ENCODE results near the gene LRRC57.

The LRRC57 gene

DNA sequence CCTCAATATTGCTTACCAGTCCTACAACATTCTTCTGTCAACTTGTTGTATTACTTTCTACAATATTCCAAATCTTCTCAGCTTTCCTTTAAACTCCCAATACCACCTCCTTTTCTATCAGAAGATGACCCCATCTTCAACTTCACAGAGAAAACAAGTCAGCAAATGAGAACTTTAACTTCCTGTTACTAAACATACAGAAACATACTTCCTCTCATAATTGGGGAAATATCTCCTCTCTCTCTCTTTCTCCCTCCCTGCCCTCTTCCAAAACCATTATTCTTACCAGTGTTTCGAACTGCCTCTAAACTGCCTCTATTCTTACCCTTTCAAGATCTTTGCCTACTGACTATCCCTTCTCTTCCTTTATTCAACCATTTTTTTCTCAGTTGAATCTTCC lies 54.9 kb downstream of the LRRC57 start:
- DNase-seq (ENCODE audit: low read depth in 4 of 4, low spot score in 1 of 4), result no peak

DNA sequence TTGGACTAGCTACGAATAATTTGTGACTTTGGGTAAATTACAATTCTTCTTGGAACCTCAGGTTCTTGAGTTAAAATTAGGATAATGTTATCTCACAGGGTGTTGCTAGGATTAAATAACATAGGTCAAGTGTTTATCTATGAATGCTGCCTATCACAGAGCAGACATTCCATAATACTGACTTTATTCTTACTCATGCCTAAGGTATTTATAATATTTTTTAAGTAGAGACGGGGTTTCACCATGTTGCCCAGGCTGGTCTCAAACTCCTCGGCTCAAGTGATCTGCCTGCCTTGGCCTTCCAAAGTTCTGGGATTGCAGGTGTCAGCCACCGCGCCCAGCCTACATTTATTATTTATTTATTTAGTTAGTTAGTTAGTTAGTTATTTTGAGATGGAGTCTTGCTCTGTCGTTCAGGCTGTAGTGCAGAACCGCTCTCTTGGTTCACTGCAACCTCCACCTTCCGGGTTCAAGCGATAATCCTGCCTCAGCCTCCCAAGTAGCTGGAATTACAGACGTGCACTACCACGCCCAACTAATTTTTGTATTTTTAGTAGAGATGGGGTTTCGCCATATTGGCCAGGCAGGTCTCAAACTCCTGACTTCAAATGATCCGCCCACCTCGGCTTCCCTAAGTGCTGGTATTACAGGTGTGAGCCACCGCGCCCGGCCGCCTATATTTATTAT lies 56.9 kb downstream of the LRRC57 start:
- DNase-seq (ENCODE audit: low read depth in 4 of 4, low spot score in 1 of 4), result no peak

DNA sequence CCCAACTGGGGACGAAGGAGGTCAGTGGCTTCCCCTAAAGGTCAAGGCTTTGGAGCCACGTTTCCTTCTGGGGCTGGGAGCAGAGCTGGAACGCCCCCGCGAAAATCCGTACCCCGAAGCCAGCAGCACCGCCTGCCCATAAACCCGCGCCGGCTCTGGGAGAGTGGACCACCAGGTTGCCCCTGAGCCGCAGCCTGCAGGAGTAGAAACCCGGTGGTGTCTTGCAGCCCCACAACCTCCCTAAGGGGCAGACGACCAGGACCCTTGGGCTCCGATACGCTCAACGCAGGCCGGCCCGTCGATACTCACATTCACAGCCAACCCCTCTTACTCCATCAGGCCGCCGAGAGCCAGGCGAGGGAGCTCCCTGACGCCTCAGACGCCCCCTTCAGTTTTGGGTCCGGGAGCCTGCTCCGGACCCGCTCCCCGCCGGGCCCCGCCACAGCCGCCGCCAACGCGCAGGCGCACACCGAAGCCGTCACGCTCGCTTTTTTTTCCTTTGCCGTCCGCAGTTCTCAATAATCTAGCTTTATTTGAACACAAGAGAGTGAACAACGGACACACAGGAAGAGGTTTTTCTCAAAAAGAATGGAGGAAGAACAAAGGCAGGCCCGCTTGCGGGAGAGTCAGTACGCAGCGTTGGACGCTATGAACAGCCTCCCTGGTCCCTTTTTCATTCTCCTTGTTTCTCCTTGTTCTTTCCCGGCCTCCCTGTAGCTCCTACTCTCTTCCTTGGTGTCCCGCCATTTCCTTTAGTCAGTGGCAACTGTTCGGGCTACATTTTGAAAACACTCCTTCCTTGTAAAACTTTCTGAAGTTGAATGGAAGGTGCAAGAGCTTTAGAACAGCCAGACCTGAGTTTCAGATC lies 57.7 kb downstream of the LRRC57 start, which contains the start of gene ZNF106:
Gene ZNF106 (minus strand): TSS at position 471 of the 868 bp plus-strand sequence. CDS start 18,852 bp downstream, outside the sequence.
- DNase-seq (ENCODE audit: low read depth in 4 of 4, low spot score in 1 of 4), result peak; percentile 59 to 74 (median 68)

DNA sequence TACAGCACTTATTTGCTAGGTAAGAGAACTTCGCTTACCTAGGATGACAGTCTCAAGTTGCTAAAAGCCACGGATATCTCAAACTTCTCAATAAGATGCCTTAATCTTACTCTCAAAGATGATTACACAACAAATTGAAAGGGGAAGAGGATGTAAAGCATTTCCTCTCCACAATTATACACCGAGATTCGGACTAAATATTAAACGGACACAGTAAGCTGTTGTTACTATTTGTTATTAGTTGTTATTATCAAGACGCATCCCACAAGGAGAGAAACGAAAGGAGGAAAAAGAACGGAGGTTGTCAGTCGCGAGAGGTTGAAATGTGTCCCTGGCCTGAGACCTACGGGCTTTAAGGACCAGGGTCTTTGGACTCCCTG lies 58.3 kb downstream of the LRRC57 start:
- no peak for DNase-seq (ENCODE audit: low read depth in 4 of 4, low spot score in 1 of 4)
